Esophagus (tissue), 2 donors: ENCODE results near the gene ST7. TPM values are rescaled to one million over a fixed set of nuclear protein-coding genes. Genes with fewer than 3 reads are reported as not detected.

ENCODE experiments used
- H3K27ac ChIP-seq, 2 donors: one replicate each; pipeline ENCODE4 v1.5.1; 2013; ENCODE audit warnings: low read depth in 2 of 2, mild to moderate bottlenecking in 2 of 2, inconsistent platforms in 1 of 2, low read length in 1 of 2, moderate library complexity in 1 of 2
- H3K27me3 ChIP-seq, 2 donors: one replicate each; pipeline ENCODE4 v1.6.1; 2013; ENCODE audit warnings: low read length in 2 of 2, control low read depth in 1 of 2, mild to moderate bottlenecking in 1 of 2; ENCODE audit not compliant: insufficient read depth in 2 of 2, control insufficient read depth in 1 of 2
- H3K36me3 ChIP-seq, 2 donors: one replicate each; pipeline ENCODE4 v1.6.1; 2013; ENCODE audit warnings: low read length in 1 of 2; ENCODE audit not compliant: control insufficient read depth in 2 of 2, insufficient read depth in 2 of 2
- H3K4me1 ChIP-seq, 2 donors: one replicate each; pipeline ENCODE4 v1.6.1; 2013; ENCODE audit warnings: low read length in 1 of 2; ENCODE audit not compliant: control insufficient read depth in 2 of 2, insufficient read depth in 2 of 2
- H3K4me3 ChIP-seq, 2 donors: one replicate each; pipeline ENCODE4 v1.5.1; 2013; ENCODE audit warnings: low read length in 2 of 2, mild to moderate bottlenecking in 2 of 2, low read depth in 1 of 2, moderate library complexity in 1 of 2
- H3K9me3 ChIP-seq, 2 donors: one replicate each; pipeline ENCODE4 v1.6.1; 2013; ENCODE audit warnings: mild to moderate bottlenecking in 2 of 2, low read depth in 1 of 2, low read length in 1 of 2, moderate library complexity in 1 of 2; ENCODE audit not compliant: control insufficient read depth in 2 of 2, insufficient read depth in 1 of 2
- WGBS, 2 donors: extraction: QIAGEN DNeasy Blood & Tissue Kit; methylation state at CpG; one replicate each; pipeline ENCODE4 v1.1.7; 2013; 5-methylcytosine and 5-hydroxymethylcytosine counted together
- polyA plus RNA-seq, 2 donors: library from polyadenylated mRNA; stranded (reverse); fragments of 200-250 nt; gene quantifications; one replicate each; pipeline ENCODE4 v1.2.3, GENCODE V29; 2013
- donor health status: healthy with polysubstance abuse.
- donor health status: Bipolar disorder and iron deficiency.

Gene ST7
- polyA plus RNA-seq, 2 donors: 4.3 to 7.4 TPM

DNA sequence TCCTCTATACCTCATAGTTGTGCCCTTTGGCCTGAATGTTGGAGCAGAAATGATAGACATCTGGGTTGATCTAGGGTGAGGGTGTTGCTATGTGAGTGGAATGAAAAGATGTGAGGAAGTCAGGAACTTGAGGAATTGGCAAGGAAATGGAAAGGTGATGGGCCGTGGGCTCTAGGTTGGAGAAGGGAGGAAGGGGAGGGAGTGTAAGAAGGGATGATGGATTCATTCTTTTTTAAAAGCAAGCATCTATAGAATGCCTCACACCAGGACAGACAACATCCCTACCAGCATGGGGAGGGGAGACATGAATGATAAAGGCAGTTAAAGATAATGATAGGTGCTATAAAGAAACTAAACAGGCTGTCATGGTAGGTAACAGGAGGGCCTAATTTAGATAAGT, 201.4 kb downstream of the ST7 start:
- 92 to 96% methylated on average over 1 of the region's 1 CpG for WGBS, 2 donors

GRCh38 chr7:117155694-117156093, 202.4 kb downstream of the ST7 start:
- Histone ChIP-seq H3K4me3 (no peak overlapping the region), H3K9me3 (no peaks in the 10 kb centered on the region), H3K4me1 (no peaks in the 10 kb centered on the region), H3K27me3 (no peaks in the 10 kb centered on the region), H3K27ac (no peak overlapping the region), H3K36me3 (no peaks in the 10 kb centered on the region)
- 95 to 100% methylated on average over 1 of the region's 1 CpG for WGBS, 2 donors

More for the DNA sequence above, 201.4 kb downstream of the ST7 start:
- H3K27ac ChIP-seq: no peak overlapping the region
- no peaks in the 10 kb centered on the region for H3K36me3 ChIP-seq
- no peaks in the 10 kb centered on the region for H3K27me3 ChIP-seq
- no peak overlapping the region for H3K4me3 ChIP-seq
- H3K9me3 ChIP-seq: no peaks in the 10 kb centered on the region
- peaks cover 0 to 1% of the 10 kb centered on the region in 2 donors for H3K4me1 ChIP-seq

DNA sequence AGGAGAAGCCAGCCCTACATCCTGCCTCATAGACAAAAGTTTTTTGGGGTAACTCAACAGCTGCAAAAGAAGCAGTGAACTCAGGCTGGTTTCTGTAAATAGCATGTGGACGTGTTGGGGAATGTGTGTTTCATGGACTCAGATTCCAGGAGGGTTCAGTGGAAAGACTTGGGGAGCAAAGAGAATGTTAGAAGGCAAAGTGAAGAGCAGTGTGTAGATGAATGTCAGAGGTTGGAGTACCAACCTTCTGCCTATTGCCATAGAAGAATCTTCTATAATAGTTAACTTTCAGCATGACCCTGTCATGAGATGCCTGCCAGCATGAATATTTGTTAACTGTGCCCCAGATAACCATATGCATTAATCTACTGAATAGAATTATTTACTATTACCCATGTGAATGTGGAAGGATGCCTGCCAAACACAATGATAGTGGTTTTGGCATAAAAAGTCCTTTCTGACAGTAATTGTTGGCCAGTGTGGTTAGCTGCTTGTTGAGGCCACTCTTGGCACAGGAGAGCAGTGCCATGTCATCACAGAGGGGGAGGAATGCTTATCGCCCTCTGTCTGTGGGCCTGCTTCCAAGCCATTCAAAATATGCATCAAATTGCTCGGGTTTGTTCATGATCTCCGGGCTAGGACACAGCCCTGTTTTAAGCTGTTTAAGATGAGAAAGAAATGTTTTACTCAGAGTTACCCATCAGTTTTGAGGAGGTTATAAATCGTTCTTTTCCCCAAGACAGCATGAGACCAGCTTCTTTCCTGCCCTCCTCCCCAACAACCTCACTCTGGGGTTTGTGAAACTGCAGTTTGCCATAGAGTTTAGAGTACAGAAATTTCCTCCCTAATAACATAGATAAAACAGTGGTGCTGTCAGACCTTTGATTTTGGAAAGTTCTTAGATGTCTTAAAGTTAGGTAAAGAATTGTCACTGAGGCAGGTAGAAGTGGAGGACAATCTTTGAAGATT, 204.2 kb downstream of the ST7 start:
- Histone ChIP-seq H3K4me1 (no peaks in the 10 kb centered on the region), H3K9me3 (no peaks in the 10 kb centered on the region), H3K4me3 (no peak overlapping the region), H3K36me3 (no peaks in the 10 kb centered on the region), H3K27me3 (no peaks in the 10 kb centered on the region), H3K27ac (no peak overlapping the region)
- WGBS, 2 donors: 42 to 51% methylated on average over 5 of the region's 5 CpGs

DNA sequence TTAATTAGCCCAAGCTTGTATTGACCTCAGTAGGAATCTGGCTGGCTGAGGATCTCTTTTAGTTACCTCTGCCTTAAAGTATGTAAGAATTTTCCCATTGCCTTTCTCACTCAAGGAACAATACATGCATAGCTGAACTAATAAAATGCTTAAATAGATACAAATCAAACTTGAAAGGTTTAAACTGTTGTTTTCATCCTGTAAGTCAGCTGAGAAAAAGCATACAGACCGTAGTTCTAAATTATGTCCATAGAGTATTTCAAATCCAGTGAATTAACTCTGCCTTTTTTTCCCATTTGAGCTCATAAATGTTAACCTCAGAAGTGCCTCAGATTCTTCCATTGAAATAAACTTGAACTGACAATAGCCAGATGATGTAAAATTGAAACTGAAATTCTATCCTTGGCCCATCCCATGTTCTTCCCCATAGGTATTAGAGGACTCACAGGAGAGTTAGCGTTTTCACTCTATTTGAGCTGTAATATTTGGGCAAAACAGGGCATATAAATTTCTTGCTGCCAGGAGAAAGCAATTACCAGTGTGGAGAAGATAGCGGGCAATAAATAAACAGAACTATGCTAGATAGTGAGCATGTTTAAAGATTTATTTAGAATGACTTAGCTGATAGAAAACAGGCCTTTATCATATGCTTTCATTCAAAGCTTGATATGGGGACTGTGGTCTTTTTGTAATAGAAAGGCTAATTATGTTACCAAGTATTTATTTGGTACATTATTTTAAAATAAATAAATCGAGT, 205.8 kb downstream of the ST7 start:
- H3K4me3 ChIP-seq: no peak overlapping the region
- no peaks in the 10 kb centered on the region for H3K36me3 ChIP-seq
- H3K27me3 ChIP-seq: no peaks in the 10 kb centered on the region
- no peak overlapping the region for H3K27ac ChIP-seq
- no peaks in the 10 kb centered on the region for H3K9me3 ChIP-seq
- H3K4me1 ChIP-seq: no peaks in the 10 kb centered on the region
- WGBS, 2 donors: 75 to 81% methylated on average over 4 of the region's 4 CpGs

- Histone ChIP-seq H3K4me3 (no peak overlapping the region), H3K4me1 (no peaks in the 10 kb centered on the region), H3K27me3 (no peaks in the 10 kb centered on the region), H3K36me3 (no peaks in the 10 kb centered on the region), H3K9me3 (no peaks in the 10 kb centered on the region), H3K27ac (no peak overlapping the region)
- WGBS, 2 donors: 94 to 95% methylated on average over 2 of the region's 2 CpGs
Measured at GRCh38 chr7:117163101-117163500, 209.8 kb downstream of the ST7 start.

DNA sequence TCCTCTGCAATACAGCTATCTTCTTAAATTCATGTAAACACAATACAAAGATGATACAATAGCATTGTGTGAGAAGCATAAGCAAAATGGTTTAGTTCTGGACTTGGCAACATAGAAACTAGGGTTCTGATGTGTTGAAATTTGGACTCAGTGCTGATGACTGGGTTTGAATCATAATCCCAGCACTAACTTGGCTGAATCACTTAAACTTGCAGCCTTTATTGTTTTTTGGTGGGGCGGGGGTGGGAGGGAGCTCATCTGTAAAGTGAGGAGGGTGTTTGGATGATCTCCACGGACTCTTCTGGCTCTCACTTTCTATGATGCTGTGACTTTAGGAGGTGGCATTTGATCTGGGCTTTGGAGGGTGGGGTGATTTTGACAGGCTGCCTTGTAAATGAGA, 211.3 kb downstream of the ST7 start:
- no peaks in the 10 kb centered on the region for H3K4me1 ChIP-seq
- H3K36me3 ChIP-seq: no peaks in the 10 kb centered on the region
- H3K4me3 ChIP-seq: no peak overlapping the region
- H3K27me3 ChIP-seq: no peaks in the 10 kb centered on the region
- no peaks in the 10 kb centered on the region for H3K9me3 ChIP-seq
- H3K27ac ChIP-seq: no peak overlapping the region
- 56 to 80% methylated on average over 2 of the region's 2 CpGs for WGBS, 2 donors

GRCh38 chr7:117165656-117166055, 212.4 kb downstream of the ST7 start:
- no peak overlapping the region for H3K4me3 ChIP-seq
- no peaks in the 10 kb centered on the region for H3K27me3 ChIP-seq
- no peaks in the 10 kb centered on the region for H3K4me1 ChIP-seq
- H3K27ac ChIP-seq: no peak overlapping the region
- no peaks in the 10 kb centered on the region for H3K9me3 ChIP-seq
- H3K36me3 ChIP-seq: no peaks in the 10 kb centered on the region
- 88 to 97% methylated on average over 4 of the region's 4 CpGs for WGBS, 2 donors

DNA sequence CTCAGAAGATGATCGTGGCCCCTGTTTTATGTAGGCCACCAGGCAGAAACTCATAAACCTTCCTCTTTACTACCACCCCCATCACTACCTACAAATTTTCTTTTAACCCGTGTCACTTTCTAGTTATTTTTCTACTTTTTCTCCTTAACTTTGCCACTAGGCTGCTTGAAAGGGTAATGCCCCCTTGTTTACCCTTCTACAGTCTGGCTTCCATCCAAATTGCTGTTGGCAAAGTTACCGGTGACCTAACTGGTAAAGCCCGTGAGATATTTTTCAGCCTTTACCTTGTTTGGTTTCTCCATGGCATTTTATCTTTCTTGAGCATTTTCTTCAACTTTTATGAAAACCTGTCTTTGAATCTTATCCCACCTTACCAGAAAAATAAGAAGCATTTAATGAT, 216.6 kb downstream of the ST7 start:
- Histone ChIP-seq H3K27me3 (no peaks in the 10 kb centered on the region), H3K9me3 (no peaks in the 10 kb centered on the region), H3K36me3 (peaks cover 0 to 2% of the 10 kb centered on the region in 2 donors), H3K4me3 (no peak overlapping the region), H3K27ac (no peak overlapping the region), H3K4me1 (no peaks in the 10 kb centered on the region)
- 59 to 73% methylated on average over 4 of the region's 4 CpGs for WGBS, 2 donors

- Histone ChIP-seq H3K9me3 (no peaks in the 10 kb centered on the region), H3K4me3 (no peak overlapping the region), H3K27me3 (no peaks in the 10 kb centered on the region), H3K36me3 (peaks cover 0 to 2% of the 10 kb centered on the region in 2 donors), H3K27ac (no peak overlapping the region), H3K4me1 (no peaks in the 10 kb centered on the region)
- 94 to 98% methylated on average over 4 of the region's 4 CpGs for WGBS, 2 donors
Measured at GRCh38 chr7:117171106-117171505, 217.8 kb downstream of the ST7 start.
